ENCODE results near the gene CIAPIN1. TPM values are rescaled to one million over a fixed set of nuclear protein-coding genes. Genes with fewer than 3 reads are reported as not detected.
A peak's percentile ranks its signal among the peaks of the same experiment; 100 is the strongest.

The CIAPIN1 gene
- total and polyA plus RNA-seq, 8 donors: 14.0 to 146 (median 32.7) TPM

DNA sequence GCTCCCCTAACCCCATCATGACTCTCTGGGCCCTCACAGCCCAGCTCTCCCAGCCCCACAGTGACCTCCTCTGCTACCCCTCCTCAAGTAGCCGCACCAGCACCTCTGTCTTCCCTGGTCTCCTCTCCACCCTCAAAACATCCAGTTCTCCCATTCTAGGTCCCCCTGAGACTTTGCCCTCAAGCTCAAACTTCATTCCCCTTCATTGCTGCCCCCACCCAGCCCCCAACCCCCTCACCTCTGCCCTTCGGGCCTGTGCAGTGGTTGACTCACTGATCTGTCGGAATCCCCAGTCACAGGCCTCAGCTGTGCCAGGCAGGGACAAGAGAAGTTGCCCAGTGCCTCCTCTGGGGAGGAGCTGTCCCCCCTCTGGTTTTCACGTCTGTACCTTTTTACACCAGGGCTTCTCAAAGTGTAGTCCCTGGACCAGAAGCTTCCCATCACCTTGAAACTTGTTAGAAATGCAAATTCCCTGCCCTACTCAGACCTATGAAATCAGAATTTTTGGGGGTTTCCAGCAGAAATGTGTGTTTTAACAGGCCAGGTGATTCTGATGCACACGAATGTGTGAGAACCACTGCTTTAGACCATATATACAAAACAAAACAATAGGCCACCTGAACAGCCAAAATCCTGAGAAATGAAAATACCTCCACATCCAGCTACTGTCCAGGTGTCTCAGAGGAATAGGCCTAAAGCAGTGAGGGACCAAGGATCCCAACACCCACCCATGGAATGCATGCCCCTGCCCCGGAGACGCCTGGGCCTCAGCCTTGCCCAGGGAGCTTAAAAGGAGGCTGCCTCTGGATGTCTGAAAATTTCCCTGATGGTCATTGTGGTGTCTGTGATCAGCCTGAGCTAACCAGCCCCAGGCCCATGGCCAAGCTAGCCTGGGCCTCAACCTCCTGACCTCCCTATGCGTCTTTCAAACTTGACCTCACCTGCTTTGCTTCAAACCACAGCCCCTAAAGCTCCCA, 40.0 kb upstream of the CIAPIN1 start:
- Histone ChIP-seq H3K4me3 (peak overlapping the region; percentile 64 to 84 (median 77)), H3K4me1 (peaks cover 30 to 38% (median 36%) of the 10 kb centered on the region in 4 donors), H3K27me3 (no peaks in the 10 kb centered on the region), H3K9me3 (no peaks in the 10 kb centered on the region), H3K27ac (peak overlapping the region in 4 of 5 donors; percentile 64 to 92 (median 84)), H3K36me3 (no peaks in the 10 kb centered on the region)
- WGBS, 5 donors: 90 to 93% (median 92%) methylated on average over 8 of the region's 8 CpGs
- no peak for DNase-seq
- intact Hi-C loops (cut with DNase I; ENCODE audit: low total_unique reads): no loop called here
- TF ChIP-seq EP300 (IDR thresholded peaks at IDR 0.05): no peak
- no peak for TF ChIP-seq POLR2A (IDR thresholded peaks at IDR 0.05)
- TF ChIP-seq, protein P1, sequence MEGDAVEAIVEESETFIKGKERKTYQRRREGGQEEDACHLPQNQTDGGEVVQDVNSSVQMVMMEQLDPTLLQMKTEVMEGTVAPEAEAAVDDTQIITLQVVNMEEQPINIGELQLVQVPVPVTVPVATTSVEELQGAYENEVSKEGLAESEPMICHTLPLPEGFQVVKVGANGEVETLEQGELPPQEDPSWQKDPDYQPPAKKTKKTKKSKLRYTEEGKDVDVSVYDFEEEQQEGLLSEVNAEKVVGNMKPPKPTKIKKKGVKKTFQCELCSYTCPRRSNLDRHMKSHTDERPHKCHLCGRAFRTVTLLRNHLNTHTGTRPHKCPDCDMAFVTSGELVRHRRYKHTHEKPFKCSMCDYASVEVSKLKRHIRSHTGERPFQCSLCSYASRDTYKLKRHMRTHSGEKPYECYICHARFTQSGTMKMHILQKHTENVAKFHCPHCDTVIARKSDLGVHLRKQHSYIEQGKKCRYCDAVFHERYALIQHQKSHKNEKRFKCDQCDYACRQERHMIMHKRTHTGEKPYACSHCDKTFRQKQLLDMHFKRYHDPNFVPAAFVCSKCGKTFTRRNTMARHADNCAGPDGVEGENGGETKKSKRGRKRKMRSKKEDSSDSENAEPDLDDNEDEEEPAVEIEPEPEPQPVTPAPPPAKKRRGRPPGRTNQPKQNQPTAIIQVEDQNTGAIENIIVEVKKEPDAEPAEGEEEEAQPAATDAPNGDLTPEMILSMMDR (IDR thresholded peaks at IDR 0.05): no peak
- TF ChIP-seq POLR2AphosphoS5 (IDR thresholded peaks at IDR 0.05): no peak

DNA sequence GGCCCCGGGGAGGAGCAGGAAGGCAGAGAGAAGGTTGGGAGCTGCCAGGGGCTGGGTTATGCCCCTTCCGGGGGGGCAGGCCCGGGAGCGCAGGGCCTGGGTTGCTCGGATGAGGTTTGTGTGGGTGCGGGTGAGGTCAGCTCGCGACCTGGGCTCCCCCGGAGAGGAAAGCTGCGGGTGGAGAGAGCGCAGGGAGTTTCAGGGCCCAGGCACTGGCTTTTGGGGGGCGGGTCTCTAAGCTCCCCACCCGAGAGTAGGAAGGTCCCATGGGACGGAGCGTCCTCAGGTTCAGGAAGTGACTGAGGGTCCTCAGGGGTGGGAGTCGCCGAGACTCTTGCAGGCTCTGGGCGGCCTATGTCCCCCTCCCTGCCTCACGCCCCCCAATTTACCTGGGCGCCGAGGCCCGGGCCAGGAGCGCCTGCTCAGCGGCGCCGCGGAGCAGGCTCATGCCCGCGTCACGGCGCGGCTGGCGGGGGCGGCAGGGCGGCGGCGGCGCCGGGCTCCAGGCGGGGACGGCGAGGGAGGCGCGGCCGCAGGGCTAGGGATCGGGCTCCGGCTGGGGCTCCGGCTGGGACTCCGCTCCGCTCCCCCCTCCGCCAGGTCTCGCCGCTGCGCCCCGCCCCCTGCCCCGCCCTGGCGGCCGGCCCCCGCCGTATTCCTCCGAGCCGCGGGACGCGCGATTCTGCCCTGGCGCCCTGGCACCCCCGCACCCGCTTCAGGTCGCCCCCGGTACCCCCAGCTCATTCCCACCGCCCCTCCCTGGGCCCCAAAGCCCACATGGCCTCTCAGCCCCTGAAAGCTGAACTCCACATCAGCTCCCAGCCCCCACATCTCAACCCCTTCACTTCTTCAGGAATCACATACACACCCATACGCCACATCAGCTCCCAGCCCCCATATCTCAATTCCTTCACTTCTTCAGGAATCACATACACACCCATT, 39.0 kb upstream of the CIAPIN1 start, which contains the start of gene DOK4:
DOK4 (minus strand) TSS at position 578 of the 942 bp plus-strand sequence. CDS start 6,986 bp downstream, outside the sequence.
- peaks cover 30 to 44% (median 38%) of the 10 kb centered on the region in 4 donors for H3K4me1 ChIP-seq
- TF ChIP-seq POLR2AphosphoS5 (IDR thresholded peaks at IDR 0.05) (peak in 1 of 3 donors; percentile 37), POLR2A (IDR thresholded peaks at IDR 0.05) (no peak), EP300 (IDR thresholded peaks at IDR 0.05) (no peak)
- TF ChIP-seq, protein P1 (IDR thresholded peaks at IDR 0.05): no peak
- intact Hi-C loops (cut with DNase I; ENCODE audit: low total_unique reads): no loop called here
- H3K27ac ChIP-seq: peak within 1 kb of the TSS; percentile 81 to 92 (median 88)
- no peaks in the 10 kb centered on the region for H3K27me3 ChIP-seq
- H3K36me3 ChIP-seq: no peaks in the 10 kb centered on the region
- WGBS, 5 donors: 1 to 3% (median 3%) methylated on average over 14 to 73 of the region's 73 CpGs
- peak; percentile 89 to 94 for DNase-seq
- no peaks in the 10 kb centered on the region for H3K9me3 ChIP-seq
- peak within 1 kb of the TSS; percentile 64 to 84 (median 77) for H3K4me3 ChIP-seq

DNA sequence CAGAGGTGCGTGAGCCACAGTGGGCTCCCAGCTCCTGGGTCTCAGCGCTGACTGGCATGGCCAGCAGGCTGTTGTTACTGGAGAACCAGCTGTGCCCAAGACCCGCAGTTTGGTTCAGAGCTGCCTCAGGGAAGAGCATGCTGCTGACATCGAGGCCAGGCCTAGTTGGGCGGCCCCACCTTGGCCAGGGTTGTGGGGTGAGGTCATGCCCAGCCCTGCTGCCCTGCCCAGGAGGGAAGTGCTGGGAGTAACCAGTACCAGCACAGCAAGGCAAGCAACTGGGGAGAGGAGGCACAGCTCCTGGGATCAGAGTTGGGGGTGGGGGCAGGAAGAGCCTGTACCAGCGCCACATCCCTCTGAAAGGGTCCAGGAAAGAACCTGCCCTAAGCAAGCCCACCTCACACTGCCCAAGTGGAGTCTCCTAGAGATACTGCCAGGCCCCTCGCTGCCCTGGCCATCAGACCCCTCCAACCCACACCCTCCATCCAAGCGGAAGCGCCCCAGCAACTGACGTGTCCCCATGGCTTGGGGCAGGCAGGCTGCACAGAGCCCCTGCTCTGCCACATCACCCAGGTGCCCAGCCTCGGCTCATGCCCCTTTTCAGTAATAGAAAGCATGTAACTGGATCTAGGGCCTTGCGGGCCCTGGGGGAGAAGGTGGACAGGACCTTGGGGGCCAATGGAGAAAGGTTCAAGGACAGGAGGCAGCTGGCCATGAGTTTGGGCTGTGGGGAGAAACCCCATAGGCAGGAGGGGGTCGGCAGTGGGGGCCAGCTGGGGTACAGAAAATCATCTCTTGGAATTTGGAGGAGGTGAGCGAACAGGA, 38.1 kb upstream of the CIAPIN1 start:
- Histone ChIP-seq H3K36me3 (no peaks in the 10 kb centered on the region), H3K4me1 (peaks cover 37 to 53% (median 47%) of the 10 kb centered on the region in 4 donors), H3K9me3 (no peaks in the 10 kb centered on the region), H3K27ac (peak overlapping the region; percentile 81 to 92 (median 88)), H3K4me3 (peak overlapping the region; percentile 64 to 84 (median 77)), H3K27me3 (no peaks in the 10 kb centered on the region)
- peak in 2 of 3 donors; percentile 50 for TF ChIP-seq POLR2AphosphoS5 (IDR thresholded peaks at IDR 0.05)
- no peak for TF ChIP-seq EP300 (IDR thresholded peaks at IDR 0.05)
- TF ChIP-seq POLR2A (IDR thresholded peaks at IDR 0.05): peak in 1 of 4 donors; percentile 3
- 39 to 58% (median 43%) methylated on average over 13 to 14 of the region's 14 CpGs for WGBS, 5 donors
- peak in 1 of 2 donors; percentile 61 for DNase-seq
- intact Hi-C loops (cut with DNase I; ENCODE audit: low total_unique reads): no loop called here

DNA sequence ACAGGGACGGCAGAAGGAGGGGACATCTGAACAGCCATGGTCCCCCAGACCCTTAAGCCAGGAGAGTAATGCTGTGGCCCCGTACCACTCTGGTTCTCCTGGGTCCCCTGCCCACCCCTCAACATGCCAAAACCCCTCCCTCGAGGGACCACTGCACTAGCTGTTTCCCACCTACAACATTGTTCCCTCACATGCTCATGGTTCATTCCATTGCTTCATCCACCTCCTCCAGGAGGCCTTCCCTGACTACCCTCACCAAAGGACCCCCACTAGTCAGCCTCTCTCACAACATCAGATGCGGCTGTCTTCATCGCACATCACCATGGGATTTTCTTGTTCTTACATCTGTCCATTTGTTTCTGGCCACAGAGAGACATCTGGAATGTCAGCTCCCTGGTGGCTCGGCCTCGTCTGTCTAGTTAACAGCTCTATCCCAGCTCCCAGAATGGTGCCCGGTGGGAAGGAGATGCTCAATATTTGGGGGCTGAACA, 37.4 kb upstream of the CIAPIN1 start:
- no peak for DNase-seq
- peak overlapping the region; percentile 81 to 92 (median 88) for H3K27ac ChIP-seq
- no peaks in the 10 kb centered on the region for H3K36me3 ChIP-seq
- peaks cover 44 to 61% (median 55%) of the 10 kb centered on the region in 4 donors for H3K4me1 ChIP-seq
- no peaks in the 10 kb centered on the region for H3K27me3 ChIP-seq
- no peaks in the 10 kb centered on the region for H3K9me3 ChIP-seq
- TF ChIP-seq POLR2A (IDR thresholded peaks at IDR 0.05): no peak
- TF ChIP-seq EP300 (IDR thresholded peaks at IDR 0.05): no peak
- H3K4me3 ChIP-seq: peak overlapping the region in 1 of 4 donors; percentile 84
- 84 to 89% (median 85%) methylated on average over 7 to 8 of the region's 8 CpGs for WGBS, 5 donors
- intact Hi-C loops (cut with DNase I; ENCODE audit: low total_unique reads): no loop called here

All from stomach (tissue), 9 donors.